Heart right ventricle (tissue), 16 donors: ENCODE measurements around the gene CASP8. TPM values are rescaled to one million over a fixed set of nuclear protein-coding genes. Genes with fewer than 3 reads are reported as not detected.

Experiments
- ATAC-seq, 8 donors: fragments of 200-7000 bp; cut with Tn5 transposase; one replicate each; pipeline ENCODE4 v1.9.1; 2020; ENCODE audit warnings: mild to moderate bottlenecking in 8 of 8, moderate library complexity in 8 of 8, moderate number of reproducible peaks in 1 of 8
- DNase-seq, 2 donors: peaks; one replicate each; pipeline ENCODE4 v3.0.0-alpha.2; 2020
- H3K27ac ChIP-seq, 10 donors: fragments of 200-600 bp; sonication (generic) in 2 of 10; one replicate each; pipeline versions ENCODE4 v1.5.0 to v1.8.0; 2020 to 2022; ENCODE audit warnings: mild to moderate bottlenecking in 3 of 10
- H3K27me3 ChIP-seq, 7 donors: fragments of 200-600 bp; one replicate each; pipeline ENCODE4 v1.8.0; 2021 to 2022; ENCODE audit warnings: mild to moderate bottlenecking in 2 of 7
- H3K36me3 ChIP-seq, 9 donors: fragments of 200-600 bp; sonication (generic) in 1 of 9; one replicate each; pipeline versions ENCODE4 v1.5.0 to v1.8.0; 2020 to 2022; ENCODE audit warnings: mild to moderate bottlenecking in 2 of 9
- H3K4me1 ChIP-seq, 9 donors: fragments of 200-600 bp; sonication (generic) in 1 of 9; one replicate each; pipeline versions ENCODE4 v1.5.0 to v1.8.0; 2020 to 2022; ENCODE audit warnings: mild to moderate bottlenecking in 4 of 9
- H3K4me3 ChIP-seq, 10 donors: fragments of 200-600 bp; sonication (generic) in 2 of 10; one replicate each; pipeline versions ENCODE4 v1.5.0 to v1.8.0; 2020 to 2022; ENCODE audit warnings: mild to moderate bottlenecking in 7 of 10, moderate library complexity in 2 of 10
- H3K9me3 ChIP-seq, 11 donors: fragments of 200-600 bp in 10 of 11; sonication (generic) in 2 of 11; one replicate each; pipeline versions ENCODE4 v1.5.0 to v1.8.0; 2013 to 2022; ENCODE audit warnings: mild to moderate bottlenecking in 2 of 11, control low read depth in 1 of 11, moderate library complexity in 1 of 11
- CTCF ChIP-seq, 9 donors: fragments of 200-600 bp; sonication (generic) in 2 of 9; IDR thresholded peaks; one replicate each; pipeline versions ENCODE4 v1.5.0 to v1.8.0; 2021 to 2022; ENCODE audit warnings: antibody characterized with exemption in 9 of 9, mild to moderate bottlenecking in 5 of 9, moderate library complexity in 1 of 9
- WGBS, 2 donors: extraction: QIAGEN DNeasy Blood & Tissue Kit; methylation state at CpG; one replicate each; pipeline ENCODE4 v1.1.7; 2013; ENCODE audit warnings: inconsistent platforms in 1 of 2; 5-methylcytosine and 5-hydroxymethylcytosine counted together
- intact Hi-C, 10 donors: fragments of 100-400 bp; cut with DNase I; formaldehyde crosslinking; loops; one replicate each; pipeline versions ENCODE4 v1.11.1 to v1.14.2; 2022
- polyA plus RNA-seq, 2 donors: library from polyadenylated mRNA; stranded (reverse); fragments of 200-250 nt; gene quantifications; one replicate each; pipeline ENCODE4 v1.2.3, GENCODE V29; 2013
- total RNA-seq, 10 donors: library from RNA; stranded (reverse); fragmentation: NEBNext Ultra II Directional in 3 of 10; extraction: Animal tissue kit (Norgen Biotek cat#: 25700) in 3 of 10; gene quantifications; one replicate each; pipeline versions ENCODE4 v1.2.1 to v1.2.4, GENCODE V29; 2021 to 2023
- donor health status: Arrhythmogenic right ventricular cardiomyopathy.
- donor health status: ischemic (EF 13 %, LVEDD 7.1; RV severe dilation, severe dysfunction).
- donor health status: healthy with polysubstance abuse.
- donor health status: DM: no; HTN: yes; CAD: no.
- donor health status: DM: no; HTN: no; CAD: no.
- donor health status: ischemic (EF 25% LVEDD 6.9; RV normal size, moderate dysfunction).
- donor health status: ischemic (EF 25% LVEDD 5.7; RV mildly dilated, moderate dysfunction).
- donor health status: healthy.
- donor health status: DM: yes; HTN: yes; CAD: no.
- donor health status: Ischemic cardiomyopathy.
- donor health status: ischemic (EF 35%, LVEDD 5.7; RV mildly dilated, moderate dysfunction).
- donor health status: nonischemic (EF 11% LVEDD 7.7; RV severe dilation, severe dysfunction).
- donor health status: DM: yes; HTN: yes; CAD: no.
- donor health status: PGD.
- donor health status: ischemic (EF 29% LVEDD 5.4; RV normal size, mild dysfunction).
- donor health status: nonischemic (EF 23%, LVEDD 6.1; RV moderate dilation, normal function).

CASP8 gene
- total and polyA plus RNA-seq, 12 donors: 2.0 to 10.1 (median 3.4) TPM

DNA sequence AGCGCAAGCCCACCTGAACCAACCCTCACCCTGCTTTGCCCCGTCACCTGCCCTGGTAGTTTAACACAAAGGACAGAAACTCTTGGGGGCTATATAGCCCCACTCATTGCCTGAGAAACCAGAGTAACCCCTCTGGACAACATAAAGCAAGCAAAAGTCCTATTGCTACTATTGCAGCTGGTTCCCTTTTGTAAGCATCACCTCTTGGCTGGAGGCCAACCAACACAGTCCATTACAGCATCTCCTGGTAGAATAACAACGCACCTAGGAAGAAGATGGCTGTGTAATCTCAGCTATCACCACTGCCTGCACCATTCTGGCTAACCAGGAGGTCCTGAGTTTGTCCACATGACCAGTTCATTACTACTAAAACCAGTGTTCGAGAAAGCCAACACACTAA is 60.4 kb downstream of the CASP8 start:
- no peak for DNase-seq
- intact Hi-C loops: no loop called here
- Histone ChIP-seq H3K27ac (no peak overlapping the region), H3K4me3 (no peak overlapping the region), H3K36me3 (peaks cover 0 to 27% (median 0%) of the 10 kb centered on the region in 9 donors), H3K9me3 (peaks cover 0 to 49% (median 9%) of the 10 kb centered on the region in 11 donors), H3K4me1 (no peaks in the 10 kb centered on the region), H3K27me3 (no peaks in the 10 kb centered on the region)
- no peak for ATAC-seq
- WGBS, 2 donors: 91 to 96% methylated on average over 4 of the region's 4 CpGs
- no peak for TF ChIP-seq CTCF (IDR thresholded peaks at IDR 0.05)

DNA sequence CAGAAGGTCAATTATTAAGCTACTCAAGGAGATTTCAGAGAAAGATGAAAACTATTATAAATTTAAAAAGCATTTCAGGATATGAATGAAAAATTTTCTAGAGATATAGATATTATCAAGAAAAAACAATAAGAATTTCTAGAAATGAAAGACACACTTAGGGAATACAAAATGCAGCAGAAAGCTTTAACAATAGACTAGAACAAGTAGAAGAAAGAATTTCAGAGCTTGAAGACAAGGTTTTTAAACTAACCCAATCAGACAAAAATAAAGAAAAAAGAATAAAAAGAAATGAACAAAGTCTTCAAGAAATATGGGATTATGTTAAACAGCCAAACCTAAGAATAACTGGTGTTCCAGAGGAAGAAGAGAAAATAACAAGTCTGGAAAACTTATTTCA is 62.4 kb downstream of the CASP8 start:
- Histone ChIP-seq H3K4me1 (no peaks in the 10 kb centered on the region), H3K27me3 (no peaks in the 10 kb centered on the region), H3K27ac (no peak overlapping the region), H3K4me3 (no peak overlapping the region), H3K36me3 (peaks cover 0 to 27% (median 4%) of the 10 kb centered on the region in 9 donors), H3K9me3 (peaks cover 0 to 68% (median 11%) of the 10 kb centered on the region in 11 donors)
- no peak for DNase-seq
- no peak for ATAC-seq
- intact Hi-C loops: no loop called here
- no peak for TF ChIP-seq CTCF (IDR thresholded peaks at IDR 0.05)

DNA sequence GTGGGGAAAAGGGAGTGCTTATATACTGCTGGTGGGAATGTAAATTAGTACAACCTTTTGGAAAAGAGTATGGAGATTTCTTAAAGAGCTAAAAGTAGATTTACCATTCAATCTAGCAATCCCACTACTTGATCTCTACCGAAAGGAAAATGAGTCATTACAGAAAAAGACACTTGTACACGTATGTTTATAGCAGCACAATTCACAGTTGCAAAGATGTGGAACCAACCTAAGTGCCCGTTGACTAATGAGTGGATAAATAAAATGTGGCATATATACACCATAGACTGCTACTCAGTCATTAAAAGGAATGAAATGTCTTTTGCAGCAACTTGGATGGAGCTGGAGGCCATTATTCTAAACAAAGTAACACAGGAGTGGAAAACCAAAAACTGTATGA is 67.3 kb downstream of the CASP8 start:
- Histone ChIP-seq H3K36me3 (peaks cover 0 to 28% (median 4%) of the 10 kb centered on the region in 9 donors), H3K27me3 (no peaks in the 10 kb centered on the region), H3K4me1 (no peaks in the 10 kb centered on the region), H3K27ac (no peak overlapping the region), H3K9me3 (peaks cover 0 to 53% (median 9%) of the 10 kb centered on the region in 11 donors), H3K4me3 (no peak overlapping the region)
- ATAC-seq: no peak
- no peak for TF ChIP-seq CTCF (IDR thresholded peaks at IDR 0.05)
- intact Hi-C loops: no loop called here
- WGBS, 2 donors: 95 to 96% methylated on average over 3 of the region's 3 CpGs
- no peak for DNase-seq

DNA sequence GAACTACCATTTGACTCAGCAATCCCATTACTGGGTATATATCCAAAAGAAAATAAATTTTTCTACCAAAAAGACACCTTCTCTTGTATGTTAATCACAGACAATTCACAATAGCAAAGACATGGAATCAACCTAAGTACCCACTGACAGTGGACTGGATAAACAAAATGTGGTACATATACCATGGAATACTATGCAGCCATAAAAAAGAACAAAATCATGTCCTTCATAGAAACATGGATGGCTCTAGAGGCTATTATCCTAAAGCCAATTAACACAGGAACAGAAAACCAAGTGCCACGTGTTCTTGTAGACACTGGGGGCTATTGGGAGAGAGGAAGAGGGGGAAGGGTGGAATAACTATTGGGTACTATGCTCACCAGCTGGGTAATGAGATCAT is 69.1 kb downstream of the CASP8 start:
- peaks cover 0 to 35% (median 7%) of the 10 kb centered on the region in 11 donors for H3K9me3 ChIP-seq
- H3K4me1 ChIP-seq: no peaks in the 10 kb centered on the region
- TF ChIP-seq CTCF (IDR thresholded peaks at IDR 0.05): no peak
- H3K36me3 ChIP-seq: peaks cover 0 to 14% (median 4%) of the 10 kb centered on the region in 9 donors
- DNase-seq (no peak), ATAC-seq (no peak)
- H3K27me3 ChIP-seq: no peaks in the 10 kb centered on the region
- no peak overlapping the region for H3K4me3 ChIP-seq
- no peak overlapping the region for H3K27ac ChIP-seq
- intact Hi-C loops: no loop called here
- whole genome bisulfite sequencing, 2 donors: 50 to 58% methylated on average over 1 of the region's 1 CpG

Other genes with a start within 250 kb of the CASP8 start
- gene HYCC2, start 188.9 kb upstream of the CASP8 start, total RNA-seq: 10 to 100 TPM in 9 of 10 donors, 1 to 10 TPM in 1; 9.4 to 15.3 (median 12.9) TPM
- 1 to 10 TPM; 1.4 to 8.3 TPM for gene HYCC2, start 188.9 kb upstream of the CASP8 start, polyA plus RNA-seq
- gene NDUFB3, start 188.5 kb upstream of the CASP8 start, total RNA-seq: 100 to 1,000 TPM; 313 to 513 (median 457) TPM
- 100 to 1,000 TPM; 200 to 216 TPM for gene NDUFB3, start 188.5 kb upstream of the CASP8 start, polyA plus RNA-seq
- 100 to 1,000 TPM; 171 to 257 (median 212) TPM for gene CFLAR, start 144.4 kb upstream of the CASP8 start, total RNA-seq
- gene CFLAR, start 144.4 kb upstream of the CASP8 start, polyA plus RNA-seq: 100 to 1,000 TPM in 1 of 2 donors, 10 to 100 TPM in 1; 91.5 to 164 TPM
- gene CASP10, start 77.4 kb upstream of the CASP8 start, total RNA-seq: 10 to 100 TPM in 1 of 10 donors, 1 to 10 TPM in 9; 4.6 to 13.2 (median 5.6) TPM
- 1 to 10 TPM; 2.0 to 5.9 TPM for gene CASP10, start 77.4 kb upstream of the CASP8 start, polyA plus RNA-seq
- 10 to 100 TPM in 4 of 10 donors, 1 to 10 TPM in 6; 5.6 to 15.9 (median 8.4) TPM for gene FLACC1, start 96.8 kb downstream of the CASP8 start, total RNA-seq
- gene FLACC1, start 96.8 kb downstream of the CASP8 start, polyA plus RNA-seq: 1 to 10 TPM in 1 of 2 donors, under 1 TPM in 1; 0.88 to 6.2 TPM
- 100 to 1,000 TPM; 124 to 190 (median 169) TPM for gene TRAK2, start 190.9 kb downstream of the CASP8 start, total RNA-seq
- gene TRAK2, start 190.9 kb downstream of the CASP8 start, polyA plus RNA-seq: 10 to 100 TPM; 16.6 to 49.5 TPM
- gene STRADB, start 191.2 kb downstream of the CASP8 start, total RNA-seq: 10 to 100 TPM; 43.1 to 77.6 (median 58.6) TPM
- gene STRADB, start 191.2 kb downstream of the CASP8 start, polyA plus RNA-seq: 10 to 100 TPM; 20.3 to 53.0 TPM